H1 (cell line): Measurements from ENCODE around the gene LMNB1. TPM values are rescaled to one million over a fixed set of nuclear protein-coding genes. Genes with fewer than 3 reads are reported as not detected.

ENCODE experiments used
- BCL11A ChIP-seq, 2 experiments: IDR thresholded peaks; one replicate each; pipeline ENCODE4 v1.6.1; 2011; ENCODE audit warnings: low read depth in 2 of 2, low read length in 2 of 2, mild to moderate bottlenecking in 2 of 2
- POLR2A ChIP-seq, 2 experiments: IDR thresholded peaks; 1 replicate in 1 of 2; 2 replicates in 1 of 2; pipeline ENCODE4 v1.6.1; 2011; ENCODE audit warnings: low read depth in 2 of 2, low read length in 2 of 2, mild to moderate bottlenecking in 2 of 2; ENCODE audit errors: control extremely low read depth in 1 of 2
- TEAD4 ChIP-seq: IDR thresholded peaks from 2 replicates; pipeline ENCODE4 v1.6.1; 2012; ENCODE audit warnings: low read depth, low read length, inconsistent platforms, mixed read lengths
- polyA plus RNA-seq, 7 experiments: library from polyadenylated mRNA; depleted of rRNA in 3 of 7; stranded (reverse) in 5 of 7; unstranded in 2 of 7; fragments of >200 nt in 5 of 7; fragments of 200-250 nt in 2 of 7; gene quantifications; 1 replicate in 5 of 7; 2 replicates in 1 of 7; 4 replicates in 1 of 7; pipeline versions ENCODE4 v1.2.1 to v1.2.3, GENCODE V29; 2011 to 2013; ENCODE audit warnings: missing spikeins in 2 of 7, mixed read lengths in 2 of 7
- total RNA-seq: library from RNA; stranded (reverse); fragmentation: NEBNext Ultra II Directional; extraction: Animal tissue kit (Norgen Biotek cat#: 25700); gene quantifications from 2 replicates; pipeline ENCODE4 v1.2.1, GENCODE V29; 2021
- TF ChIP-seq, protein P1 (sequence below): IDR thresholded peaks from 2 replicates; pipeline ENCODE4 v1.6.1; 2012; ENCODE audit warnings: low read length, inconsistent platforms

LMNB1 gene
- total and polyA plus RNA-seq, 2 of the 8 experiments (the other 6 are each of a cell fraction or from before 2014, with no cell fraction given) = 73.5 to 225 TPM

DNA sequence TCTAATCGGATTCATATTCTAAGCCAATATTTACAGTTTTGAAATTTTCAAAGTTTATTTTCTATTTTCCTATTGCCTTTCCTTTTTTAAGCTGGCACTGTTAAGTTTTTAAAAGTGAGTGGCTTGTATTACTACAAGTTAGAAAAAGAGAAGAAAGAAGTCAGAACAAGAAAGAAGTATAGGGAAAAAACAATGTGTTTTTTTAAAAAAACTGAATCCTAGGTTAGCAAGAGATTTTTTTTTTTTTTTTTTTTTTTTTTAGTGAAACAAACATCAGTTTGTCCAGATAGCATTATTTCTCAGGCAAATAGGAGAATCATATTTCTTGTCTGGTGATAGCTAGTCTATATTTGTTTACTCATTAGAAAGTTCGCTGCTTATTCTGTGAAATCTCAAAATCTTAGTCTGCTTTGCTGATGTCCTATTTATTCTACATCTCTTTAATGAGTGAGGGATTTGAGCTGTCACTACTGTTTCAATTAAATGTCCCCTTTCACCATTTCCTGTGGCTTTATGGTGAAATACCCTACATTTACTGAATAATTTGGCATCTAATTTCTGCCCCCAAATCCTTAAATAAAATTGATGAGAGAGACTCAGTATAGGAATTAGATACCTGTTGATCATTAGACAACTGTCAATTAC, 19.1 kb upstream of the LMNB1 start (continued):
- TF ChIP-seq BCL11A (IDR thresholded peaks at IDR 0.05; ENCODE audit: low read depth in 2 of 2, low read length in 2 of 2) (no peak), TEAD4 (no peak), POLR2A (IDR thresholded peaks at IDR 0.05; ENCODE audit: control extremely low read depth in 1 of 2, low read depth in 2 of 2, low read length in 2 of 2) (no peak)
- TF ChIP-seq, protein P1, sequence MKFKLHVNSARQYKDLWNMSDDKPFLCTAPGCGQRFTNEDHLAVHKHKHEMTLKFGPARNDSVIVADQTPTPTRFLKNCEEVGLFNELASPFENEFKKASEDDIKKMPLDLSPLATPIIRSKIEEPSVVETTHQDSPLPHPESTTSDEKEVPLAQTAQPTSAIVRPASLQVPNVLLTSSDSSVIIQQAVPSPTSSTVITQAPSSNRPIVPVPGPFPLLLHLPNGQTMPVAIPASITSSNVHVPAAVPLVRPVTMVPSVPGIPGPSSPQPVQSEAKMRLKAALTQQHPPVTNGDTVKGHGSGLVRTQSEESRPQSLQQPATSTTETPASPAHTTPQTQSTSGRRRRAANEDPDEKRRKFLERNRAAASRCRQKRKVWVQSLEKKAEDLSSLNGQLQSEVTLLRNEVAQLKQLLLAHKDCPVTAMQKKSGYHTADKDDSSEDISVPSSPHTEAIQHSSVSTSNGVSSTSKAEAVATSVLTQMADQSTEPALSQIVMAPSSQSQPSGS = no peak
